ENCODE results near the gene C7orf33. TPM values are rescaled to one million over a fixed set of nuclear protein-coding genes. Genes with fewer than 3 reads are reported as not detected.

Gene C7orf33
- total and polyA plus RNA-seq, 9 of the 15 experiments (the other 6 are each of a cell fraction or from before 2014, with no cell fraction given), result 0.04 TPM; not detected in 8

DNA sequence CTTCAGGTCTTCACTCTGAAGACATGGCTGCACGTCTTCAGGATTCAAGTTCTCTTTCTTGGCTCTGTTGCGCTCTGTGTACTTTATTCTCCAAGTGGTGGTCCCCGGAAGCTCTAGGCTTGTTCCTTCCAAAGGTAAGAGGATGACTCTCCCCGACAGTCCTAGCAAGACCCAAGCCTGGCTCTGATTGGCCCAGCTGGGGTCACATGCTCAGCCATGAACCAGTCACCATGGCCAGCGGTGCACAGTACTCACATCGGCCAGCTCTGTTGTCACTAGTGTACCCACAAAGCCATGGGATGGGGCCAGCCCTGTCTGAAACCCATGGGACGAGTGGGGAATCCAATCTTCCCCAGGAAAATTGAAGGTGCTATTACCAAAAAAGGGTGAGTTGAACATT lies 5.2 kb upstream of the C7orf33 start (continued):
- TF ChIP-seq, protein P1, sequence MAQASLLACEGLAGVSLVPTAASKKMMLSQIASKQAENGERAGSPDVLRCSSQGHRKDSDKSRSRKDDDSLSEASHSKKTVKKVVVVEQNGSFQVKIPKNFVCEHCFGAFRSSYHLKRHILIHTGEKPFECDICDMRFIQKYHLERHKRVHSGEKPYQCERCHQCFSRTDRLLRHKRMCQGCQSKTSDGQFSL (CRISPR knock-in tag; IDR thresholded peaks at IDR 0.05), result no peak
- TF ChIP-seq, protein P1 (tag; IDR thresholded peaks at IDR 0.05), result no peak
- TF ChIP-seq ZNF41 (CRISPR knock-in tag; conservative IDR thresholded peaks at IDR 0.05) (no peak), NBN (IDR thresholded peaks at IDR 0.05; ENCODE audit: low read depth) (no peak), CEBPB (tag; IDR thresholded peaks at IDR 0.05) (no peak), ZBTB7A (IDR thresholded peaks at IDR 0.05; ENCODE audit: borderline replicate concordance, control insufficient read depth, low read depth, low read length) (no peak), GTF2E2 (tag; IDR thresholded peaks at IDR 0.05) (no peak), E2F3 (CRISPR knock-in tag; IDR thresholded peaks at IDR 0.05) (no peak), HLTF (IDR thresholded peaks at IDR 0.05) (no peak), SMAD4 (CRISPR knock-in tag; conservative IDR thresholded peaks at IDR 0.05) (no peak), FOXJ2 (tag; IDR thresholded peaks at IDR 0.05) (no peak), TCF7L2 (IDR thresholded peaks at IDR 0.05; ENCODE audit: low read depth, low read length) (no peak), ELF2 (CRISPR knock-in tag; IDR thresholded peaks at IDR 0.05) (no peak)
- TF ChIP-seq, protein P2, sequence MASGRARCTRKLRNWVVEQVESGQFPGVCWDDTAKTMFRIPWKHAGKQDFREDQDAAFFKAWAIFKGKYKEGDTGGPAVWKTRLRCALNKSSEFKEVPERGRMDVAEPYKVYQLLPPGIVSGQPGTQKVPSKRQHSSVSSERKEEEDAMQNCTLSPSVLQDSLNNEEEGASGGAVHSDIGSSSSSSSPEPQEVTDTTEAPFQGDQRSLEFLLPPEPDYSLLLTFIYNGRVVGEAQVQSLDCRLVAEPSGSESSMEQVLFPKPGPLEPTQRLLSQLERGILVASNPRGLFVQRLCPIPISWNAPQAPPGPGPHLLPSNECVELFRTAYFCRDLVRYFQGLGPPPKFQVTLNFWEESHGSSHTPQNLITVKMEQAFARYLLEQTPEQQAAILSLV (tag; IDR thresholded peaks at IDR 0.05), result no peak
- TF ChIP-seq, protein P3, sequence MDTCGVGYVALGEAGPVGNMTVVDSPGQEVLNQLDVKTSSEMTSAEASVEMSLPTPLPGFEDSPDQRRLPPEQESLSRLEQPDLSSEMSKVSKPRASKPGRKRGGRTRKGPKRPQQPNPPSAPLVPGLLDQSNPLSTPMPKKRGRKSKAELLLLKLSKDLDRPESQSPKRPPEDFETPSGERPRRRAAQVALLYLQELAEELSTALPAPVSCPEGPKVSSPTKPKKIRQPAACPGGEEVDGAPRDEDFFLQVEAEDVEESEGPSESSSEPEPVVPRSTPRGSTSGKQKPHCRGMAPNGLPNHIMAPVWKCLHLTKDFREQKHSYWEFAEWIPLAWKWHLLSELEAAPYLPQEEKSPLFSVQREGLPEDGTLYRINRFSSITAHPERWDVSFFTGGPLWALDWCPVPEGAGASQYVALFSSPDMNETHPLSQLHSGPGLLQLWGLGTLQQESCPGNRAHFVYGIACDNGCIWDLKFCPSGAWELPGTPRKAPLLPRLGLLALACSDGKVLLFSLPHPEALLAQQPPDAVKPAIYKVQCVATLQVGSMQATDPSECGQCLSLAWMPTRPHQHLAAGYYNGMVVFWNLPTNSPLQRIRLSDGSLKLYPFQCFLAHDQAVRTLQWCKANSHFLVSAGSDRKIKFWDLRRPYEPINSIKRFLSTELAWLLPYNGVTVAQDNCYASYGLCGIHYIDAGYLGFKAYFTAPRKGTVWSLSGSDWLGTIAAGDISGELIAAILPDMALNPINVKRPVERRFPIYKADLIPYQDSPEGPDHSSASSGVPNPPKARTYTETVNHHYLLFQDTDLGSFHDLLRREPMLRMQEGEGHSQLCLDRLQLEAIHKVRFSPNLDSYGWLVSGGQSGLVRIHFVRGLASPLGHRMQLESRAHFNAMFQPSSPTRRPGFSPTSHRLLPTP (IDR thresholded peaks at IDR 0.05; ENCODE audit: borderline replicate concordance, extremely low read depth, insufficient read length), result no peak
- TF ChIP-seq, protein P4, sequence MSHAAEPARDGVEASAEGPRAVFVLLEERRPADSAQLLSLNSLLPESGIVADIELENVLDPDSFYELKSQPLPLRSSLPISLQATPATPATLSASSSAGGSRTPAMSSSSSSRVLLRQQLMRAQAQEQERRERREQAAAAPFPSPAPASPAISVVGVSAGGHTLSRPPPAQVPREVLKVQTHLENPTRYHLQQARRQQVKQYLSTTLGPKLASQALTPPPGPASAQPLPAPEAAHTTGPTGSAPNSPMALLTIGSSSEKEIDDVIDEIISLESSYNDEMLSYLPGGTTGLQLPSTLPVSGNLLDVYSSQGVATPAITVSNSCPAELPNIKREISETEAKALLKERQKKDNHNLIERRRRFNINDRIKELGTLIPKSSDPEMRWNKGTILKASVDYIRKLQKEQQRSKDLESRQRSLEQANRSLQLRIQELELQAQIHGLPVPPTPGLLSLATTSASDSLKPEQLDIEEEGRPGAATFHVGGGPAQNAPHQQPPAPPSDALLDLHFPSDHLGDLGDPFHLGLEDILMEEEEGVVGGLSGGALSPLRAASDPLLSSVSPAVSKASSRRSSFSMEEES (CRISPR knock-in tag; IDR thresholded peaks at IDR 0.05), result no peak
- TF ChIP-seq, protein P5, sequence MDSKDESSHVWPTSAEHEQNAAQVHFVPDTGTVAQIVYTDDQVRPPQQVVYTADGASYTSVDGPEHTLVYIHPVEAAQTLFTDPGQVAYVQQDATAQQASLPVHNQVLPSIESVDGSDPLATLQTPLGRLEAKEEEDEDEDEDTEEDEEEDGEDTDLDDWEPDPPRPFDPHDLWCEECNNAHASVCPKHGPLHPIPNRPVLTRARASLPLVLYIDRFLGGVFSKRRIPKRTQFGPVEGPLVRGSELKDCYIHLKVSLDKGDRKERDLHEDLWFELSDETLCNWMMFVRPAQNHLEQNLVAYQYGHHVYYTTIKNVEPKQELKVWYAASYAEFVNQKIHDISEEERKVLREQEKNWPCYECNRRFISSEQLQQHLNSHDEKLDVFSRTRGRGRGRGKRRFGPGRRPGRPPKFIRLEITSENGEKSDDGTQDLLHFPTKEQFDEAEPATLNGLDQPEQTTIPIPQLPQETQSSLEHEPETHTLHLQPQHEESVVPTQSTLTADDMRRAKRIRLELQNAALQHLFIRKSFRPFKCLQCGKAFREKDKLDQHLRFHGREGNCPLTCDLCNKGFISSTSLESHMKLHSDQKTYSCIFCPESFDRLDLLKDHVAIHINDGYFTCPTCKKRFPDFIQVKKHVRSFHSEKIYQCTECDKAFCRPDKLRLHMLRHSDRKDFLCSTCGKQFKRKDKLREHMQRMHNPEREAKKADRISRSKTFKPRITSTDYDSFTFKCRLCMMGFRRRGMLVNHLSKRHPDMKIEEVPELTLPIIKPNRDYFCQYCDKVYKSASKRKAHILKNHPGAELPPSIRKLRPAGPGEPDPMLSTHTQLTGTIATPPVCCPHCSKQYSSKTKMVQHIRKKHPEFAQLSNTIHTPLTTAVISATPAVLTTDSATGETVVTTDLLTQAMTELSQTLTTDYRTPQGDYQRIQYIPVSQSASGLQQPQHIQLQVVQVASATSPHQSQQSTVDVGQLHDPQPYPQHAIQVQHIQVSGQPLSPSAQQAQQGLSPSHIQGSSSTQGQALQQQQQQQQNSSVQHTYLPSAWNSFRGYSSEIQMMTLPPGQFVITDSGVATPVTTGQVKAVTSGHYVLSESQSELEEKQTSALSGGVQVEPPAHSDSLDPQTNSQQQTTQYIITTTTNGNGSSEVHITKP (IDR thresholded peaks at IDR 0.05; ENCODE audit: partially characterized antibody), result no peak
- TF ChIP-seq, protein P6, sequence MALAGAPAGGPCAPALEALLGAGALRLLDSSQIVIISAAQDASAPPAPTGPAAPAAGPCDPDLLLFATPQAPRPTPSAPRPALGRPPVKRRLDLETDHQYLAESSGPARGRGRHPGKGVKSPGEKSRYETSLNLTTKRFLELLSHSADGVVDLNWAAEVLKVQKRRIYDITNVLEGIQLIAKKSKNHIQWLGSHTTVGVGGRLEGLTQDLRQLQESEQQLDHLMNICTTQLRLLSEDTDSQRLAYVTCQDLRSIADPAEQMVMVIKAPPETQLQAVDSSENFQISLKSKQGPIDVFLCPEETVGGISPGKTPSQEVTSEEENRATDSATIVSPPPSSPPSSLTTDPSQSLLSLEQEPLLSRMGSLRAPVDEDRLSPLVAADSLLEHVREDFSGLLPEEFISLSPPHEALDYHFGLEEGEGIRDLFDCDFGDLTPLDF (CRISPR knock-in tag; IDR thresholded peaks at IDR 0.05), result no peak
